SU-DHL-6 (cell line): Measurements from ENCODE around the gene MT3.

ENCODE experiments used
- H2AFZ ChIP-seq: fragments of 200-600 bp; sonication (generic); 2 replicates; pipeline ENCODE4 v1.6.1; 2014; ENCODE audit warnings: low read depth, mild to moderate bottlenecking, moderate library complexity, mixed read lengths, antibody characterized with exemption, low read length; ENCODE audit not compliant: severe bottlenecking
- H3F3A ChIP-seq: fragments of 200-600 bp; shearing (Covaris generic); 2 replicates; pipeline ENCODE4 v1.6.0; 2016; ENCODE audit warnings: antibody characterized with exemption, mild to moderate bottlenecking; ENCODE audit not compliant: insufficient read depth
- H3K27ac ChIP-seq: fragments of 200-600 bp; sonication (generic); 2 replicates; pipeline ENCODE4 v1.5.1; 2016; ENCODE audit warnings: low read depth, mild to moderate bottlenecking, low read length, moderate library complexity, mixed read lengths
- H3K27me3 ChIP-seq: fragments of 200-600 bp; sonication (generic), shearing (Covaris generic); 2 replicates; pipeline ENCODE4 v1.6.0; 2014; ENCODE audit warnings: mild to moderate bottlenecking, low read length
- H3K36me3 ChIP-seq: fragments of 200-600 bp; sonication (generic); 2 replicates; pipeline ENCODE4 v1.6.1; 2014; ENCODE audit warnings: mild to moderate bottlenecking, low read length, mixed read lengths
- H3K4me2 ChIP-seq: fragments of 300-600, 200-600 bp; shearing (Covaris generic), sonication (generic); 2 replicates; pipeline ENCODE4 v1.6.0; 2014; ENCODE audit warnings: low read length, low read depth, mild to moderate bottlenecking; ENCODE audit not compliant: poor library complexity, severe bottlenecking
- H3K4me3 ChIP-seq: fragments of 200-600 bp; sonication (generic); 2 replicates; pipeline ENCODE4 v1.5.1; 2014; ENCODE audit warnings: antibody characterized with exemption, low read length, mild to moderate bottlenecking, mixed read lengths; ENCODE audit not compliant: insufficient read depth, poor library complexity, severe bottlenecking
- H3K79me2 ChIP-seq: fragments of 200-600 bp; sonication (generic); 2 replicates; pipeline ENCODE4 v1.6.1; 2014; ENCODE audit warnings: mild to moderate bottlenecking, low read length, moderate library complexity; ENCODE audit not compliant: insufficient read depth
- H3K9ac ChIP-seq: fragments of 200-600 bp; sonication (generic); 2 replicates; pipeline ENCODE4 v1.7.0; 2014; ENCODE audit warnings: mild to moderate bottlenecking, low read length
- H3K9me2 ChIP-seq: fragments of 200-600 bp; sonication (generic); replicated peaks from 2 replicates; pipeline ENCODE4 v1.6.1; 2014; ENCODE audit warnings: low read length; ENCODE audit not compliant: insufficient read depth
- H3K9me3 ChIP-seq: fragments of 200-600 bp; sonication (generic); 2 replicates; pipeline ENCODE4 v1.6.1; 2014; ENCODE audit warnings: low read length, mixed read lengths; ENCODE audit not compliant: insufficient read depth
- H4K20me1 ChIP-seq: fragments of 200-600 bp; sonication (generic); 2 replicates; pipeline ENCODE4 v1.6.1; 2014; ENCODE audit warnings: low read depth, mild to moderate bottlenecking, antibody characterized with exemption, low read length, moderate library complexity, mixed read lengths
- EZH2phosphoT487 ChIP-seq: fragments of 200-600 bp; sonication (generic), shearing (Covaris generic); conservative IDR thresholded peaks from 2 replicates; pipeline ENCODE4 v1.6.1; 2018; ENCODE audit warnings: mild to moderate bottlenecking, antibody characterized with exemption, low read length, moderate library complexity, mixed read lengths
- TF ChIP-seq, protein P1 (sequence below): fragments of 200-600 bp; sonication (generic); IDR thresholded peaks from one replicate; pipeline ENCODE4 v1.5.1; 2017; ENCODE audit warnings: antibody characterized with exemption, mild to moderate bottlenecking, low read length, moderate library complexity; ENCODE audit not compliant: insufficient read depth, poor library complexity, severe bottlenecking

MT3 gene

DNA sequence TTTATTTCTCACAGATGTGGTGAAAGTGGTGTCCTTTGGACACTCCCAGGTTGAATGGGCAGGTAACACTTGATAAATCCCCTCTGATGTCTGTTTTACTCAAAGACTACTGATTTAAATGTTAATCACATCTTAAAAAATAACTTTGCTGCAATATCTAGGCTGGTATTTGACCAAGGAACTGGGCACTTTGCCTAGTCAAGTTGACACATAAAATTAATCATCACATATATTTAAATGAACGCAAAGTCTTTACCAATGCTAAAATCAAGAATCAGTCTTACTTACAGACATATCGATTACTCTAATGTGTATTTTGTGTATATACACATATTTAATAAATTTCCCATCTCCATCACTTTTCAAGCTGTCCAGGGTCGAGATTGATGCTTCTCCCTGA, 26.0 kb downstream of the MT3 start:
- Histone ChIP-seq H3K9me3 (no peaks in the 10 kb centered on the region), H2AFZ (no peak overlapping the region), H3K4me3 (no peak overlapping the region), H3F3A (no peaks in the 10 kb centered on the region), H4K20me1 (no peaks in the 10 kb centered on the region), H3K9ac (no peak overlapping the region), H3K9me2 (no peaks in the 10 kb centered on the region), H3K79me2 (no peaks in the 10 kb centered on the region), H3K27ac (no peak overlapping the region), H3K36me3 (no peaks in the 10 kb centered on the region), H3K27me3 (no peaks in the 10 kb centered on the region; the same call in 1 of the 2 replicates), H3K4me2 (no peak overlapping the region)
- TF ChIP-seq, protein P1, sequence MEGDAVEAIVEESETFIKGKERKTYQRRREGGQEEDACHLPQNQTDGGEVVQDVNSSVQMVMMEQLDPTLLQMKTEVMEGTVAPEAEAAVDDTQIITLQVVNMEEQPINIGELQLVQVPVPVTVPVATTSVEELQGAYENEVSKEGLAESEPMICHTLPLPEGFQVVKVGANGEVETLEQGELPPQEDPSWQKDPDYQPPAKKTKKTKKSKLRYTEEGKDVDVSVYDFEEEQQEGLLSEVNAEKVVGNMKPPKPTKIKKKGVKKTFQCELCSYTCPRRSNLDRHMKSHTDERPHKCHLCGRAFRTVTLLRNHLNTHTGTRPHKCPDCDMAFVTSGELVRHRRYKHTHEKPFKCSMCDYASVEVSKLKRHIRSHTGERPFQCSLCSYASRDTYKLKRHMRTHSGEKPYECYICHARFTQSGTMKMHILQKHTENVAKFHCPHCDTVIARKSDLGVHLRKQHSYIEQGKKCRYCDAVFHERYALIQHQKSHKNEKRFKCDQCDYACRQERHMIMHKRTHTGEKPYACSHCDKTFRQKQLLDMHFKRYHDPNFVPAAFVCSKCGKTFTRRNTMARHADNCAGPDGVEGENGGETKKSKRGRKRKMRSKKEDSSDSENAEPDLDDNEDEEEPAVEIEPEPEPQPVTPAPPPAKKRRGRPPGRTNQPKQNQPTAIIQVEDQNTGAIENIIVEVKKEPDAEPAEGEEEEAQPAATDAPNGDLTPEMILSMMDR: no peak
- no peak for TF ChIP-seq EZH2phosphoT487

DNA sequence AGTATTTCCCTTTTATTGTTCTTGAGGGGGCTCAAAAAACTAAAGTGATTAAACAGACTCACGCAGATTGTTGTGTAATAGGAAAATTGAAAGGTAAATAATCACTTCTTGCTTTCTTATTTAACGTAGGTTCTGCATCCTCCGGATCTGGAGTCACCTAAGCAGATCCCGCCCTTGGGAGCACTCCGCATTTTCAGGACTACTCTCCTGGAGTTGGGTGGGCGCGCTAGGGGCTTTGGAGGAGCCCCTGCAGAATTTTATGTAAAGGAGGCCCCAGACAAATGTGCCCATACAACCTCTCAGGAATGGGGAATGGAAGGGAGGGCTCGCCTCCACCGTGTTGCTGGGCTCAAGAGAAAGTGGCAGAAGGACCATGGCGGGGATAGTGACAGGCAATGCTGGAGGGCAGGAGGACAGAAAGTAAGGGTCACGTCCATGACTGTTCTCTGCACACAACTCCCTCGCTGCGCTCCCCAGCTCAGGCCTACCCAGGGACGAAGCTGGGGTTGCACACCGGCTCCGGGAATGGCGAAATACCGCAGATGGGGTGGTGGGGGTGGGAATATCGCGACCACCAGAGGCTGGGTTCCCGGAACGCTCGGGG, 27.4 kb downstream of the MT3 start:
- Histone ChIP-seq H3K79me2 (no peaks in the 10 kb centered on the region), H3K9ac (no peak overlapping the region), H2AFZ (no peak overlapping the region), H3K9me3 (no peaks in the 10 kb centered on the region), H3K4me3 (no peak overlapping the region), H3K27ac (no peak overlapping the region), H3F3A (no peaks in the 10 kb centered on the region), H3K36me3 (no peaks in the 10 kb centered on the region), H3K27me3 (no peaks in the 10 kb centered on the region; the same call in 1 of the 2 replicates), H3K4me2 (no peak overlapping the region), H4K20me1 (no peaks in the 10 kb centered on the region), H3K9me2 (no peaks in the 10 kb centered on the region)
- TF ChIP-seq, protein P1: no peak
- TF ChIP-seq EZH2phosphoT487: no peak

DNA sequence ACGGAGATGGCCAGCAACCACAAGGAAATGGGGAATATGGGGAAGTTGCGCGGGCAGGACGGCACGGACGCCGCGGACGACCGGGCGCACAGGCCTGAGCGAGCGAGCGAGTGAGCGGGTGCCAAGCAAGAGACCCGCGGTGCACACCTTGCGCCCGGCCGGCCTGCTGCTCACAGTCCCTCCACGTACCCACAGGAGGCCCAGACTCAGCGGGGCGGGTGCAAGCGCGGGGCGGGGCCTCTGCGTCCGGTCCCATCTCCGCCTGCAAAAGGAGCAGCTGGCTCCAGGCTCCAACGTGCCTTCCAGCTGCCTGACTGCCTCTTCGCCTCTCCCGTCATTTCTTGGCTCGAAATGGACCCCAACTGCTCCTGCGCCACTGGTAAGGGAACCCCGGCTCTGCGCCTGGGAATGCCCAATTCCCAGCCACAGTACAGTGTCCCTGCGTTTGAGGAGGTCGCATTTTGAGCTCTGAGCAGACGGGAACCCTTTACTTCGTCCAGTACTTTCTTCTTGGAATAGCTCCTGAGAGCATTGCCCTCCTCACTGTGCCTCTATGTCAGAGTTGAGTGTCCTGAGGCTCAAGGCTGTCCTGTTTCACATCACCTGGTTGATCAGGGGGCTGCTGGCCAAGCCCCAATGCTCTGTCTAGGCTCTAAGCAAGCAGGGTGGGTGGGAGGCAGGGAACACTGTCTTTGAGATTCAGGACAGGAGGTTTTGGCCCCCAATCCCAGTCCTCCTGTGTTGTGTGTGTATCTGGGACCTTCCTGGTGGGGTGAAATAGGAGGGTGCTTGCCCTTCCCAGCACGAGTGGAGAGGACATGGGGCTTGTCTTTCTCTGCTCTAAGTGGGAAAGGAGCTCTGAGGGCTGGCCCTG, 28.1 kb downstream of the MT3 start:
- no peaks in the 10 kb centered on the region; the same call in 1 of the 2 replicates for H3K27me3 ChIP-seq
- no peak overlapping the region for H3K27ac ChIP-seq
- no peak overlapping the region for H3K9ac ChIP-seq
- H3K79me2 ChIP-seq: no peaks in the 10 kb centered on the region
- no peaks in the 10 kb centered on the region for H3K36me3 ChIP-seq
- H3F3A ChIP-seq: no peaks in the 10 kb centered on the region
- H3K9me2 ChIP-seq: no peaks in the 10 kb centered on the region
- no peak overlapping the region for H3K4me2 ChIP-seq
- H4K20me1 ChIP-seq: no peaks in the 10 kb centered on the region
- H3K4me3 ChIP-seq: no peak overlapping the region
- no peaks in the 10 kb centered on the region for H3K9me3 ChIP-seq
- no peak for TF ChIP-seq EZH2phosphoT487
- TF ChIP-seq, protein P1: no peak
- H2AFZ ChIP-seq: no peak overlapping the region
